Cardiac muscle cell (in vitro differentiated cells and primary cell): Measurements from ENCODE around the gene EPN2. TPM values are rescaled to one million over a fixed set of nuclear protein-coding genes. Genes with fewer than 3 reads are reported as not detected.

Source experiments
- DNase-seq, 2 donors: peaks; one replicate each; pipeline versions ENCODE4 v3.0.0 to v3.0.0-alpha.2; 2010 to 2017; ENCODE audit warnings: low read depth in 1 of 2, low spot score in 1 of 2
- H3K27ac ChIP-seq: fragments of 200-600 bp; sonication (generic); 2 replicates; pipeline ENCODE4 v1.5.1; 2016
- H3K27me3 ChIP-seq: fragments of 200-600 bp; sonication (generic); 2 replicates; pipeline ENCODE4 v1.6.0; 2016; ENCODE audit warnings: control low read depth
- H3K36me3 ChIP-seq: fragments of 200-600 bp; sonication (generic); 2 replicates; pipeline ENCODE4 v1.5.1; 2016; ENCODE audit warnings: control low read depth
- H3K4me1 ChIP-seq: fragments of 200-600 bp; sonication (generic); 2 replicates; pipeline ENCODE4 v1.8.1; 2017; ENCODE audit warnings: low read depth, mild to moderate bottlenecking, mixed run types
- H3K4me3 ChIP-seq: fragments of 200-600 bp; sonication (generic); 2 replicates; pipeline ENCODE4 v1.5.1; 2016; ENCODE audit warnings: mild to moderate bottlenecking
- H3K9me3 ChIP-seq: fragments of 200-600 bp; sonication (generic); 2 replicates; pipeline ENCODE4 v1.5.1; 2017; ENCODE audit warnings: low read depth, mild to moderate bottlenecking, control low read depth
- CTCF ChIP-seq: IDR thresholded peaks from 2 replicates; pipeline ENCODE4 v1.5.1; 2012; ENCODE audit warnings: low read depth, mild to moderate bottlenecking, low read length
- polyA plus RNA-seq: library from polyadenylated mRNA; unstranded; fragments of >200 nt; fragmentation: Nextera tagmentation; extraction: Ambion mirVana; gene quantifications from 2 replicates; pipeline ENCODE4 v1.2.1, GENCODE V29; 2016
- total RNA-seq: library from RNA; depleted of rRNA; stranded (reverse); fragments of >200 nt; gene quantifications from 2 replicates; pipeline ENCODE4 v1.2.3, GENCODE V29; 2016

Gene EPN2
- total and polyA plus RNA-seq, 2 experiments from 2014 or later: 43.5 to 45.5 TPM

DNA sequence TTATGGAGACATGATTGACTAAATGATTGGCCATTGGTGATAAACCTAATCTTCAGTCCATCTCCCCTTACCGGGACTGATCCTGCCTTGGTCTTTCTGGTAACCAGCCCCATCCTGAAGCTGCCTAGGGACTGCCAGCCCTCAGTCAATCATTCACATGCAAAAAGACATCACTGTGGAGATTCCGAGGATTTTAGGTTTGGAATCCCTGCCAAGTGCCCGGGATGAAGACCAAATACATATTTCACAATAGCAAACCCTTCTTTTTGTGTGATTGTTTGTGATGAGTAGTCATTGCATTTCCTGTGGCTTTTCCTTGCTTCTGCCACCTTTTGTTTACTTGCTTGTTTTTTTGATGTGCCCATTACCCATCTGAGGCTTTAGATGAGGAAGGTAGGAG, 44.0 kb downstream of the EPN2 start:
- TF ChIP-seq CTCF: no peak
- Histone ChIP-seq H3K27ac (no peak overlapping the region), H3K4me1 (peaks cover 17% of the 10 kb centered on the region), H3K4me3 (no peak overlapping the region), H3K36me3 (no peaks in the 10 kb centered on the region), H3K27me3 (no peaks in the 10 kb centered on the region), H3K9me3 (no peaks in the 10 kb centered on the region)
- DNase-seq: no peak

DNA sequence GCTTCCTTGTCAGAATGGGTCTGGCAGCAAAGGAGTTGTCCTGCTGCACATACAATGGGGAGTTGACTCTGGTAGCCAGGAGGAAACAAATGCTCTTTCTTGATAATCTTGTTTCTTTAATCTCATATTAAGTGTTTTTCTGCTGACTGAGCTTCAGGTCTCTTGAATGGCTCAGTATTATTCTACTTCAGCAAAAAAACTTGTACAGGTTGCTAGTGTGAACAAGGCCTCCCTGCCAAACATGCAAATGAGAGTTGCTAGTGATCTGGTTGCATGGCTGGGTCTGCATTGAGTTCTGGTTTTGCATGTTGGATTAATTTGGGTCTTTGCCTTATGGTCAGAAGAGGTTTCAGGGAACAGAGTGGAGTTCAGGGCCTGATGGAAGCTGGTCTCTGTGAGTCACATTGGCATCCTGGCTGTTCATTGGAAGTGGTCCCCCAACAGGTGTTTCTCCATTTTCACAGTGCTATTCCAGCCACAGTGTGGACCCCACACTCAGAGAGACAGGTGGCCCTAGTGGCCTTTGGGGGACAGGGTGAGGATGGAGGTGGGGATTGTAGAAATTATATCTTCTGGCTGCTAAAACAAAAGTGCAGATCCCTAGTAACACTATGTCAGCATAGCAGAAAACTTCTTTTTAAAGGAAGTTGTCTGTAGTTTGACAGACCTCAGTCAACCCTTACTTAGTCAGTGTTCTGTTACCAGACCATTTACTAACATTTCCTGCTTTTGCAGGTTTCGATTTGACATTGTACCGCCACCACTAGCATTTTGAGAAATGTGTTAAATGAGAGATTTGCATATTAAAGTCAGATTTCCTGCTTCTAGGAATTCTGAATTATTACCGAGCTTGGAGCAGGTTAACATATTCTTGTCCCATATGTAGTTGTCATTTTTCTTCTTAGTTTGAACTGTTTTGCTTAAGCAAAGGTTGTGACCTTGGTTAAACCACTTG, 47.1 kb downstream of the EPN2 start:
- no peaks in the 10 kb centered on the region for H3K27me3 ChIP-seq
- no peak overlapping the region for H3K27ac ChIP-seq
- no peaks in the 10 kb centered on the region for H3K36me3 ChIP-seq
- TF ChIP-seq CTCF: no peak
- H3K4me3 ChIP-seq: no peak overlapping the region
- no peaks in the 10 kb centered on the region for H3K9me3 ChIP-seq
- H3K4me1 ChIP-seq: peaks cover 25% of the 10 kb centered on the region
- DNase-seq: no peak

DNA sequence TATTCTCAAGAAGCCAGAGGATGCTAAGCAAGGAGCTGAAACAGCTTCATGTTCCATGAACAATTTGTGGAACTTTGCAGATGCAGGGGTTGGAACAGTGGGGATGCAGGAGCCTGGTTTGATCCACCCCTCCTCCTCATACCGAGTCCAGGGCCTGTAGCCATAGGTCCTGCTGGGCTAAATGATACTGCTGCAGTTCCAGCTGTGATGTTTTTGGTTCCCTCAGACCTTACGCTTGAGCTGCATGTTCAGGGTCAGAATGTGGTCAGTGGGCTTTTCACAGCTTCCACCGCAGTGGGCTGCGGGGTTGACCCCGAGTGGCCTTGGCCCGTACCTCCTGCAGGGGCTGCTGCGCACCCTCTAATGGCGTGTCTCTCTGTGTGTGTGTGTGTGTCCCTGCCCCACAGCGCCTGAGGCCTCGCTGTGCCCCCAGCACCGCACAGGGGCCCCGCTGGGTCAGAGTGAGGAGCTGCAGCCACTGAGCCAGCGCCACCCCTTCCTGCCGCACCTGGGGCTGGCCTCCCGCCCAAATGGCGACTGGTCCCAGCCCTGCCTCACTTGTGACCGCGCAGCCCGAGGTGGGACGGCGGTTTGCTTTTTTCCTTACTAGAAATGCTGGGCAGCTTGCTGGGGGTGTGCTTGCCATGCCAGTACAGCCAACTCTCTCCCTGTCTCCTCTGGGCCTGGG, 48.2 kb downstream of the EPN2 start:
- Histone ChIP-seq H3K9me3 (no peaks in the 10 kb centered on the region), H3K36me3 (no peaks in the 10 kb centered on the region), H3K27ac (peak overlapping the region; percentile 74), H3K4me1 (peaks cover 25% of the 10 kb centered on the region), H3K4me3 (no peak overlapping the region), H3K27me3 (no peaks in the 10 kb centered on the region)
- TF ChIP-seq CTCF: no peak
- DNase-seq: no peak

DNA sequence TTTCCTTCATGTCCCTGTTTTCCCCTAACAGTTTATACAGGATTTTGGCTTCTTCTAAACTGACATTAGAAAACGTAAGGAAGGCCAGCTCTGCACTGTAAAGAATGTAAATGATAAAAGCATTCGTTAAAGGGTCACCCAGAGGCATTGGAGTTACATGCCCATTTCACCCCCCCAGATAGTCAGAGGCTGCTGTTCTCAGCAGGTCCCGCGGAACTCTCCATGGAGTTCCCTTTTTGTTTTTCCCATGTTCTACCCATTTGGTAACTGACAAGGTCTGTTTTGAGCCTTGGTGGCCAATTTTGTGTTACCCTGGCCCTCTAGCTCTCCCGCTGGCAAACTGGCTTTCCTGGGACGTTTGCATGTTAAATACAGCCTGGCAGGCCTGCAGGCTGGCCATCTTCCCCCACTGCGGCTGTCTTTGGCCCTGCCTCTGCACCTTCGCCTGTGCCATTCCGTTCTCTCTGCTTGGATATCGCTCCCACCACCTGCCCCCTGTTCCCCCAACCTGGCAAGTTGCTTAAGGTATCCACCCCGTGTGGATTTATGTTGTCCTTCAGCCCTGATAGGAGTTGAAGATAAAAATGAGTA, 49.7 kb downstream of the EPN2 start:
- DNase-seq: no peak
- Histone ChIP-seq H3K27me3 (no peaks in the 10 kb centered on the region), H3K9me3 (no peaks in the 10 kb centered on the region), H3K36me3 (no peaks in the 10 kb centered on the region), H3K27ac (peak overlapping the region; percentile 74), H3K4me3 (no peak overlapping the region), H3K4me1 (peaks cover 28% of the 10 kb centered on the region)
- TF ChIP-seq CTCF: no peak

DNA sequence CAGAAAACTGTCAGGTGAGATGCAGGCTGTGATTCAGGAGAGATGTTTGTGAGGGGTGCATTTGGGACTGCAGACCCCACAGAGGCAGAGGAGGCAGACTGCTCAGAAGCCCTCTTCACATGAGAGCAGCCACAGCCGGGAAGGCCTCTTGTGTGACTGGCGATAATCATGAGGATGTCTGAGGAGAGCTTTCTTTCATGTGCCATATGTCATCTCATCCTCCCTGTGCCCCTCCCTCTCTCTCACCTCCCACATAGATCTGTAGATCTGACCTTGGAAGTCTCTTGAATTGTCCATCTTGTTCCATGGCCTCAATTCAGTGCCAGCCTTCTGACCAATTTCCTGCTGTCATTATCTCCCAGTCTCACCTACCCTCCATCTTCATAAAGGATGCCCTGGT, 50.5 kb downstream of the EPN2 start:
- Histone ChIP-seq H3K9me3 (no peaks in the 10 kb centered on the region), H3K4me1 (peaks cover 28% of the 10 kb centered on the region), H3K4me3 (no peak overlapping the region), H3K36me3 (no peaks in the 10 kb centered on the region), H3K27ac (peak overlapping the region; percentile 74), H3K27me3 (no peaks in the 10 kb centered on the region)
- DNase-seq: no peak
- TF ChIP-seq CTCF: no peak
